RWPE1 (cell line): Measurements from ENCODE around the gene FAM151A.
A peak's percentile ranks its signal among the peaks of the same experiment; 100 is the strongest.

Experiments used
- CTCF ChIA-PET: fragments of 350-600 bp; sonication (Branson Sonifier 250); formaldehyde crosslinking; extraction: SDS; loops from one replicate; lab custom pipeline; 2021; lab: Yijun Ruan, JAX
- POLR2A ChIA-PET: fragments of 400-600 bp; formaldehyde crosslinking; extraction: SDS; loops from one replicate; lab custom pipeline; 2020; ENCODE audit warnings: antibody characterized with exemption; ENCODE audit not compliant: low non-redundant PET; lab: Yijun Ruan, JAX
- DNase-seq: peaks from one replicate; pipeline ENCODE4 v3.0.0; 2012; ENCODE audit warnings: low spot score
- H3K27ac ChIP-seq: fragments of 450-650 bp; 2 replicates; pipeline ENCODE4 v1.5.1; 2017
- TF ChIP-seq, protein P1 (sequence below): fragments of 450-650 bp; conservative IDR thresholded peaks from 2 replicates; pipeline ENCODE4 v1.5.1; 2017; ENCODE audit warnings: low read depth, mild to moderate bottlenecking

Gene FAM151A

DNA sequence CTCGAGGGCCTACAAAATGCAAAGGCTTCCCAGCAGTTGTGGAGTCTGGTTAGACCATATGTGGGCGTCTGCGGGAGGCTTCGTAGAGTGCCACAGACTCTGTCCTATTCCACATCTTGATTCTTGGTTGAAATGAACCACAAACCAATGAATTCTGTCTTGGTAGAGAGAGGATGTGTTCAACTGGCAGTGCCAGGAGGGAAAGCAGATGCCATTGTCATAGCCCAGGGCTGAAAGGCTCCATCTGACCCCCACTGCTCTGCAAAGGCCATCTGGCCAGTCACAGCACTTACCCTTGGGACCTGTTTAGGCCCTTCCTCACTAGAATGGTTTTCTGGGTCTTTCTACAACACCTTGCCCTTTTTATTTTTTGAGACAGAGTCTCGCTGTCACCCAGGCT is 53.2 kb downstream of the FAM151A start:
- CTCF ChIA-PET, result no interaction called here
- DNase-seq, result no peak
- H3K27ac ChIP-seq, result peak overlapping the region; percentile 46
- POLR2A ChIA-PET, result no interaction called here
- TF ChIP-seq, protein P1, sequence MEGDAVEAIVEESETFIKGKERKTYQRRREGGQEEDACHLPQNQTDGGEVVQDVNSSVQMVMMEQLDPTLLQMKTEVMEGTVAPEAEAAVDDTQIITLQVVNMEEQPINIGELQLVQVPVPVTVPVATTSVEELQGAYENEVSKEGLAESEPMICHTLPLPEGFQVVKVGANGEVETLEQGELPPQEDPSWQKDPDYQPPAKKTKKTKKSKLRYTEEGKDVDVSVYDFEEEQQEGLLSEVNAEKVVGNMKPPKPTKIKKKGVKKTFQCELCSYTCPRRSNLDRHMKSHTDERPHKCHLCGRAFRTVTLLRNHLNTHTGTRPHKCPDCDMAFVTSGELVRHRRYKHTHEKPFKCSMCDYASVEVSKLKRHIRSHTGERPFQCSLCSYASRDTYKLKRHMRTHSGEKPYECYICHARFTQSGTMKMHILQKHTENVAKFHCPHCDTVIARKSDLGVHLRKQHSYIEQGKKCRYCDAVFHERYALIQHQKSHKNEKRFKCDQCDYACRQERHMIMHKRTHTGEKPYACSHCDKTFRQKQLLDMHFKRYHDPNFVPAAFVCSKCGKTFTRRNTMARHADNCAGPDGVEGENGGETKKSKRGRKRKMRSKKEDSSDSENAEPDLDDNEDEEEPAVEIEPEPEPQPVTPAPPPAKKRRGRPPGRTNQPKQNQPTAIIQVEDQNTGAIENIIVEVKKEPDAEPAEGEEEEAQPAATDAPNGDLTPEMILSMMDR, result no peak

DNA sequence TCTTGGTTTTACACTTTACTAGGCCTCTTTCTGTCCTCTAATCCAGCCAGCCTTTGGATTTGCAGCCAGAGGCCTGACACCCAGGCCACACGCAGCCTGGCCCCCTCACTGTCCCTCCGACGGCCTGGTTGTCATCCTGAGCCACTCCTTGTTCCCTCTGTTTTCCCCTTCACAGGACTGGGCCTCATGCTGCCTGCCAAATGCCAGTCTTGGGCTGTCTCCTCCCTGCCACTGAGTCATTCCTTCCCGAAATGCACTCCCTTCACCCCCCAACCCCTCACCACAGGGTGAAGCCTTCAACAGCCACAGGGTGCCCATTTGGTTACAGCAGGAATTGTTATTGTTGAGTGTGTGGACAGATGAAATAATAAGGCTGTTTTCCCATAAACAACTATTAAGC is 54.0 kb downstream of the FAM151A start:
- ChIA-PET CTCF (interaction anchor here (1.4 kb wide), 1 partner anchor 80 kb away, joined by 4 read pairs; no protein-coding TSS in a partner anchor), POLR2A (no interaction called here)
- TF ChIP-seq, protein P1, result no peak
- H3K27ac ChIP-seq, result peak overlapping the region; percentile 78
- DNase-seq, result no peak

DNA sequence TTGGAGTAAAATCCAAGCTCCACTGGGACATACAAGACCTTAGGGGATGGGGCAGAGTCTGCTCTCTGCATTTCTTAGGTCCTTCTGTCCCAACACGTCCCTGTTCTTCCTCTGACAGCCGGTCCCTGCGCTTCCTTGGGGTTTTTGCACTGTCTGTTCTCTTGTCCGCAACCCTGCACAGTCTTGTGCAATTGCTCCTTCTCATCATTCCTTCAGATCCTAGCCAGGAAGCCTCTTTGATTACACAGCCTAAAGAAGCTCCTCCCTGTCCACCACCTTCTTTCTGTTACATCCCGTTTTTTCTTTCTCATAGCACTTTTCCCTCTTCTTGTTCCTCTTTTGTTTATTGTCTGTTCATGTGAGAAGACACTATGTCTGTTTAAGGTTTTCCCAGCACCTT is 55.4 kb downstream of the FAM151A start:
- peak overlapping the region; percentile 78 for H3K27ac ChIP-seq
- POLR2A ChIA-PET, result interaction anchor here (0.5 to 1.0 kb wide), 3 partner anchors 14 to 226 kb away, joined by 3 to 15 read pairs (median 3); no protein-coding TSS in a partner anchor
- DNase-seq, result peak; percentile 50
- CTCF ChIA-PET, result interaction anchor here (0.7 kb wide), 2 partner anchors 11 to 142 kb away, joined by 3 to 4 read pairs; no protein-coding TSS in a partner anchor
- TF ChIP-seq, protein P1, result no peak

DNA sequence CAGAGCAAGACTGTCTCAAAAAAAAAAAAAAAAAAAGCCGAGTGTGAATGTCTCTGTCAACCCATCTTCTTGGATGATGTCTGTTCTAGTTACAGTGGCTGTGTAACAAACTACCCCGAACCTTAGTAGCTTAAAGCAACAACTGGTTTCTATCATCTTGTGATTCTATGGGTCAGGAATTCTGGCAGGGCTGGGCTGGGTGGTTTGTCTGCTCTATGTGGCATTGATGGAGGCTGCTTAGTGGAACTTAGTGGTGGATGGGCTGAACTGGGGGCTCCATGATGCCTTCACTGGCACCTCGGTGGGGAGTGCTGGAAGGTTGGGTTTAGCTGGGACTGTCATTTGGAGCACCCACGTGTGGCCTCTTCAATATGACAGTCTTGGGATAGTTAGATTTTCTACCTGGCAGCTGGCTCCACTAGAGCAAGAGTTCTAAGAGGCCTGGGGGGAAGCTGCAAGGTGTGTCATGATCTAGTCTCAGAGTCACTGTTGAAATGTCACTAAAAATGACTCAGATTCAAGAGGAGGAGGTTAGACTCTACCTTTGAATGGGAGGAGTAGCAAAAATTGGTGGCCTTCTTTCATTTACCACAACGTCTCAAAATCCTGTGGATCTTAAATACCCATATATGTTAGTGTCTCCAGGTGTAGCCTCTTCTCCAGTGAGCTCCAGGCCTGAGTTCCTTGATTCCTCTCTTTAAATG is 56.7 kb downstream of the FAM151A start:
- no peak for DNase-seq
- TF ChIP-seq, protein P1, result no peak
- POLR2A ChIA-PET, result no interaction called here
- CTCF ChIA-PET, result interaction anchor here (1.2 kb wide), 1 partner anchor 67 kb away, joined by 5 read pairs; no protein-coding TSS in a partner anchor
- no peak overlapping the region for H3K27ac ChIP-seq

DNA sequence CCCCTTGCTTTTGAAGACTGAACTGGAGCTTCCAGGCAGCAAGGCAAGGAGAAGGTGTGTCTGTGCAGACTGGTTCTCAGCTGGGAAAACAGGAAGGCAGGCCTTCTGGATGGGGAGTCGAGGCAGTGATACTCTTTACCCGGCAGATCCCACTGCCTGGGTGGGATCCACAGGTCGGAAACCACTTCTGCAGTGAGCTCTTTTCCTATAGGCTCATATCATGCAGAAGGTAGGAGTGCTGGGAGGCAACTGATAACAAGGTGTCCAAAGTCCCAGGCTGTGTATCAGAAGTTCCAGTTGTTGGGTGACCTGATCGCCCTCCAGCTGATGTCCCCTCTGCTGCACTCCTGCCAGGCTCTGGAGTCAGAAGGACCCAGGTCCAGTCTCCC is 58.2 kb downstream of the FAM151A start:
- CTCF ChIA-PET, result interaction anchor here (0.8 to 1.2 kb wide), 2 partner anchors 65 to 483 kb away, joined by 3 to 5 read pairs; no protein-coding TSS in a partner anchor
- TF ChIP-seq, protein P1, result no peak
- POLR2A ChIA-PET, result interaction anchor here (1.6 kb wide), 1 partner anchor 17 kb away, joined by 6 read pairs; no protein-coding TSS in a partner anchor
- no peak for DNase-seq
- peak overlapping the region; percentile 51 for H3K27ac ChIP-seq

DNA sequence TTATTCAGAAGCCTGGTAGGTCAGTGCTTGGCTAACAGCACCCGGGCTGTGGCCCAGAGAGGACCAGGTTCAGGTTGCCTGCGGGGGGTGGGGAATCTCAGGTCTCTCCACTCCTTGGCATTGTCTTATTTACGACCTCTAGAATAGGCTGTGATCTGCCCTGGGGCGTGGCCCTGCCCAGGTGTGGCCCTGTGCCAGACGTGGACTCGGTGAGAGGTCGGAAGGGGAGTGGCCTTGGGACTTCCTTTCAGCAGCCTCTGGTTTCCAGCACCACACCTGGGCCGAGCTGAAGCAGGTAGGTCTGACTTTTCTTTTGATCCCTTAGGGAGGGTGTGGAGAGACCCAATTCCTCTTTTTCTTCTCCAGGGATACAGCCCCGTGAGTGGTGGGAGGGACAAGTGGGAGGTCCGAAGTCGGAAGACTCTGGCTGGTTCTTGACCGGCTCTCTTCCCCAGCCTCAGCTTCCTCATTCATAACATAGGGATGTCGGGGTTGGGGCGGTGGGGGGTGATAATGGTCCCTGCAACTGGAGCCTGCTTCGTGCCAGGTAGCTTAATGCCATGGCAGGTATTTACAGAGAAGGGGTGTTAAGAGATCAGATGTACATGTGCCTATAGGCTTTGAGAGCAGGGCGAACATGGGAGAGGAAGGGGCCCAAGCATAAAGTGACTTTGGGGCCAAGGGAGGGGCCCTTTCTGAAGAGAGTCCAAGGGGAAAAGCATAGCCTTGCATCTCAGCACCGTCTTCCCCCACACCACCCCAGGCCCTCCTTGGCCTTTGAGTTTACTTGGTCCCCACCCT is 58.8 kb downstream of the FAM151A start:
- TF ChIP-seq, protein P1, result no peak
- ChIA-PET CTCF (interaction anchor here (0.6 to 0.8 kb wide), 2 partner anchors 483 to 513 kb away, joined by 3 read pairs; no protein-coding TSS in a partner anchor), POLR2A (interaction anchor here (1.6 kb wide), 1 partner anchor 17 kb away, joined by 6 read pairs; no protein-coding TSS in a partner anchor)
- peak; percentile 89 for DNase-seq
- H3K27ac ChIP-seq, result peak overlapping the region; percentile 51
